Measurements from ENCODE around the gene COX7A2L.

The COX7A2L gene

GRCh38 chr2:42317486-42317885, 43.5 kb downstream of the COX7A2L start:
- DNase-seq (ENCODE audit: low spot score), result no peak

- no peak for DNase-seq (ENCODE audit: low spot score)
These were observed 44.1 kb downstream of the COX7A2L start for GRCh38 chr2:42316910-42317309.

GRCh38 chr2:42315844-42316470, 45.1 kb downstream of the COX7A2L start:
- DNase-seq (ENCODE audit: low spot score), result no peak

GRCh38 chr2:42314892-42315468, 46.0 kb downstream of the COX7A2L start:
- no peak for DNase-seq (ENCODE audit: low spot score)

- no peak for DNase-seq (ENCODE audit: low spot score)
These were observed 48.9 kb downstream of the COX7A2L start for GRCh38 chr2:42312106-42312505.

- DNase-seq (ENCODE audit: low spot score), result no peak
These were observed 51.0 kb downstream of the COX7A2L start for GRCh38 chr2:42310007-42310515.

- DNase-seq (ENCODE audit: low spot score), result no peak
These were observed 51.7 kb downstream of the COX7A2L start for GRCh38 chr2:42309366-42309765.

GRCh38 chr2:42307180-42307579, 53.8 kb downstream of the COX7A2L start:
- no peak for DNase-seq (ENCODE audit: low spot score)

- DNase-seq (ENCODE audit: low spot score), result no peak
These were observed 56.8 kb downstream of the COX7A2L start for GRCh38 chr2:42304059-42304713.

GRCh38 chr2:42303252-42303651, 57.8 kb downstream of the COX7A2L start:
- DNase-seq (ENCODE audit: low spot score), result no peak

GRCh38 chr2:42300527-42300926, 60.5 kb downstream of the COX7A2L start:
- DNase-seq (ENCODE audit: low spot score), result no peak

Data from CD4-positive, alpha-beta T cell treated with Interleukin-6 at 100 ng/mL for 8 hours (primary cell).